HepG2 (cell line): ENCODE measurements around the gene DESI2. TPM values are rescaled to one million over a fixed set of nuclear protein-coding genes. Genes with fewer than 3 reads are reported as not detected.
A peak's percentile ranks its signal among the peaks of the same experiment; 100 is the strongest.

Experiments
- AGO2 ChIP-seq: fragments of 200-400 bp; formaldehyde crosslinking; optimal IDR thresholded peaks from 2 replicates; pipeline ENCODE3; 2017; ENCODE audit warnings: mild to moderate bottlenecking, low read depth, low read length, moderate library complexity
- ELF3 ChIP-seq: IDR thresholded peaks from 2 replicates; pipeline ENCODE4 v1.6.1; 2016; ENCODE audit warnings: missing genetic modification reagents, missing compliant biosample characterization
- NCOA2 ChIP-seq: sonication (generic); formaldehyde crosslinking; IDR thresholded peaks from 2 replicates; pipeline ENCODE4 v1.8.0; 2022; ENCODE audit warnings: inconsistent platforms
- PHF8 ChIP-seq: sonication (generic); formaldehyde crosslinking; IDR thresholded peaks from 2 replicates; pipeline ENCODE4 v1.5.0; 2020; ENCODE audit warnings: missing genetic modification reagents
- SKIL ChIP-seq: sonication (generic); formaldehyde crosslinking; IDR thresholded peaks from 2 replicates; pipeline ENCODE4 v1.8.0; 2022; ENCODE audit warnings: missing genetic modification reagents, mild to moderate bottlenecking, moderate library complexity, borderline replicate concordance
- SPEN ChIP-seq: sonication (generic); formaldehyde crosslinking; IDR thresholded peaks from 2 replicates; pipeline ENCODE4 v1.5.1; 2020; ENCODE audit warnings: low read depth, mild to moderate bottlenecking, missing genetic modification reagents
- TARDBP ChIP-seq: sonication (generic); formaldehyde crosslinking; IDR thresholded peaks from 2 replicates; pipeline ENCODE4 v1.8.0; 2022; ENCODE audit warnings: mild to moderate bottlenecking, missing genetic modification reagents
- TBX2 ChIP-seq: sonication (generic); formaldehyde crosslinking; IDR thresholded peaks from 2 replicates; pipeline ENCODE4 v1.5.0; 2020; ENCODE audit warnings: missing genetic modification reagents, mild to moderate bottlenecking, borderline replicate concordance
- THAP11 ChIP-seq: IDR thresholded peaks from 2 replicates; pipeline ENCODE4 v1.6.1; 2016; ENCODE audit warnings: missing biosample characterization, missing genetic modification reagents
- TSC22D2 ChIP-seq: sonication (generic); formaldehyde crosslinking; IDR thresholded peaks from 2 replicates; pipeline ENCODE4 v1.5.1; 2020; ENCODE audit warnings: missing genetic modification reagents, mild to moderate bottlenecking, borderline replicate concordance
- ZBTB46 ChIP-seq: sonication (generic); formaldehyde crosslinking; IDR thresholded peaks from 2 replicates; pipeline ENCODE4 v1.4.0; 2020; ENCODE audit warnings: mild to moderate bottlenecking, missing genetic modification reagents, borderline replicate concordance
- ZHX2 ChIP-seq, 2 experiments: sonication (generic) in 1 of 2; formaldehyde crosslinking in 1 of 2; IDR thresholded peaks; 2 replicates each; pipeline versions ENCODE4 v1.6.1 to v1.9.0; 2014 to 2022; ENCODE audit warnings: antibody characterized with exemption in 1 of 2, borderline replicate concordance in 1 of 2, inconsistent platforms in 1 of 2, low read depth in 1 of 2, missing genetic modification reagents in 1 of 2
- ZNF333 ChIP-seq: sonication (generic); formaldehyde crosslinking; IDR thresholded peaks from 2 replicates; pipeline ENCODE4 v1.4.0; 2020; ENCODE audit warnings: mild to moderate bottlenecking, missing genetic modification reagents, borderline replicate concordance
- ZNF800 ChIP-seq: sonication (generic); formaldehyde crosslinking; IDR thresholded peaks from 2 replicates; pipeline ENCODE4 v1.4.0; 2020; ENCODE audit warnings: missing genetic modification reagents
- polyA plus RNA-seq, 8 experiments: library from polyadenylated mRNA; depleted of rRNA in 3 of 8; stranded (reverse) in 7 of 8; unstranded in 1 of 8; fragments of >200 nt; fragmentation: Illumina TruSeq in 4 of 8; extraction: Trizol in 4 of 8; gene quantifications; 2 replicates each; pipeline versions ENCODE4 v1.2.1 to v1.2.3, GENCODE V29; 2011 to 2016; ENCODE audit warnings: low read depth in 4 of 8, missing spikeins in 1 of 8, mixed read lengths in 1 of 8; ENCODE audit not compliant: insufficient read depth in 1 of 8
- total RNA-seq, 5 experiments: library from RNA; depleted of rRNA; stranded (reverse); fragments of >200 nt; fragmentation: Illumina TruSeq; extraction: Trizol; gene quantifications; 2 replicates each; pipeline ENCODE4 v1.2.3, GENCODE V29; 2016; ENCODE audit warnings: low read depth in 1 of 5

Gene DESI2
- total and polyA plus RNA-seq, 2 of the 13 experiments (the other 11 are each of a cell fraction or from before 2014, with no cell fraction given), result 23.1 to 42.2 TPM

- TF ChIP-seq ZHX2 (IDR thresholded peaks at IDR 0.05; ENCODE audit: low read depth) (peak; percentile 92), ZHX2 (CRISPR knock-in tag; IDR thresholded peaks at IDR 0.05; ENCODE audit: borderline replicate concordance) (no peak), TSC22D2 (CRISPR knock-in tag) (0 out of 2 replicates have a peak, but pooled peaks have one; percentile 57), AGO2 (peak; percentile 52), TARDBP (0 out of 2 replicates have a peak, but pooled peaks have one; percentile 33), ZNF800 (CRISPR knock-in tag) (no peak), ZNF333 (CRISPR knock-in tag) (peak; percentile 66; the same call in 1 of the 2 replicates), SKIL (CRISPR knock-in tag) (no peak), THAP11 (peak; percentile 99), SPEN (CRISPR knock-in tag) (peak; percentile 89), NCOA2 (CRISPR knock-in tag) (no peak), ZBTB46 (no peak), ELF3 (no peak; the same call in 1 of the 2 replicates), PHF8 (CRISPR knock-in tag) (peak; percentile 82), TBX2 (CRISPR knock-in tag) (peak; percentile 80)
Measured at GRCh38 chr1:244652623-244653438, at the start of gene DESI2 (continued).
